K562 (cell line): ENCODE measurements around the gene RSAD1. TPM values are rescaled to one million over a fixed set of nuclear protein-coding genes. Genes with fewer than 3 reads are reported as not detected.

ENCODE experiments used
- ATAC-seq: fragments of 200-7000 bp; cut with Tn5 transposase; 3 replicates; pipeline ENCODE4 v1.9.1; 2020; ENCODE audit warnings: moderate library complexity
- BruUV-seq: library from RNA; stranded (reverse); fragments of 400-500 nt; replicated peaks from 2 replicates; lab custom pipeline; 2021; lab: Mats Ljungman, UMichigan
- CTCF ChIA-PET: fragments of 300-600 bp; formaldehyde crosslinking; extraction: SDS; loops from one replicate; lab custom pipeline; 2021; ENCODE audit warnings: low intra/inter-chr PET ratio; lab: Yijun Ruan, JAX
- POLR2A ChIA-PET: fragments of 300-600, 350-650 bp; sonication (Branson Sonifier 250); formaldehyde crosslinking; extraction: SDS; loops from one replicate; lab custom pipeline; 2021; ENCODE audit warnings: antibody characterized with exemption, inconsistent platforms; lab: Yijun Ruan, JAX
- DNase-seq, 4 experiments: peaks; one replicate each; pipeline versions ENCODE4 v3.0.0 to v3.0.0-alpha.2; 2011 to 2018; ENCODE audit warnings: low spot score in 3 of 4, mixed read lengths in 3 of 4; ENCODE audit errors: extremely low read depth in 1 of 4
- FAIRE-seq: peaks from 2 replicates; lab custom pipeline; 2011; peaks lifted over from hg19 to GRCh38; lab: Jason Lieb, UNC
- H2AFZ ChIP-seq: 2 replicates; pipeline ENCODE4 v1.6.0; 2011; ENCODE audit warnings: low read depth, low read length, control low read depth, inconsistent platforms
- H3K27ac ChIP-seq: fragments of 200-600 bp; 3 replicates; pipeline ENCODE4 v1.8.0; 2011; ENCODE audit warnings: low read depth, mild to moderate bottlenecking, control low read depth, inconsistent platforms, low read length, moderate library complexity, mixed read lengths; ENCODE audit errors: extremely low read depth
- H3K27me3 ChIP-seq, 2 experiments: fragments of 300-600 bp in 1 of 2; 2 replicates in 1 of 2; 3 replicates in 1 of 2; pipeline versions ENCODE4 v1.6.0 to v1.8.0; 2011; ENCODE audit warnings: inconsistent platforms in 2 of 2, low read length in 2 of 2, mild to moderate bottlenecking in 1 of 2, mixed read lengths in 1 of 2, moderate library complexity in 1 of 2; ENCODE audit not compliant: control insufficient read depth in 2 of 2, insufficient read depth in 2 of 2
- H3K36me3 ChIP-seq: fragments of 300-600 bp; 3 replicates; pipeline ENCODE4 v1.8.0; 2011; ENCODE audit warnings: mild to moderate bottlenecking, low read length, inconsistent platforms; ENCODE audit not compliant: control insufficient read depth, insufficient read depth
- H3K4me1 ChIP-seq, 2 experiments: fragments of 200-600 bp in 1 of 2; replicated peaks in 1 of 2; 2 replicates in 1 of 2; 3 replicates in 1 of 2; pipeline versions ENCODE4 v1.5.1 to v1.8.0; 2011; ENCODE audit warnings: inconsistent platforms in 2 of 2, low read length in 2 of 2, mild to moderate bottlenecking in 1 of 2, mixed read lengths in 1 of 2, moderate library complexity in 1 of 2; ENCODE audit not compliant: control insufficient read depth in 2 of 2, insufficient read depth in 2 of 2
- H3K4me2 ChIP-seq: 2 replicates; pipeline ENCODE4 v1.6.1; 2011; ENCODE audit warnings: low read length, control low read depth, inconsistent platforms, mixed read lengths; ENCODE audit not compliant: insufficient read depth
- H3K4me3 ChIP-seq: fragments of 200-600 bp; sonication (generic), shearing (Covaris generic); 2 replicates; pipeline ENCODE4 v1.5.1; 2016; ENCODE audit warnings: control low read depth, inconsistent platforms
- H3K79me2 ChIP-seq: fragments of 200-600 bp; 3 replicates; pipeline ENCODE4 v1.8.0; 2011; ENCODE audit warnings: low read length, inconsistent platforms; ENCODE audit not compliant: control insufficient read depth, insufficient read depth
- H3K9ac ChIP-seq, 2 experiments: 2 replicates each; pipeline versions ENCODE4 v1.6.0 to v1.6.1; 2011; ENCODE audit warnings: low read depth in 2 of 2, low read length in 2 of 2, control low read depth in 1 of 2, inconsistent platforms in 1 of 2, mild to moderate bottlenecking in 1 of 2, mixed read lengths in 1 of 2; ENCODE audit not compliant: insufficient read depth in 1 of 2
- H3K9me1 ChIP-seq: one replicate; pipeline ENCODE4 v1.6.0; 2011; ENCODE audit warnings: inconsistent platforms, mild to moderate bottlenecking, low read length, moderate library complexity; ENCODE audit not compliant: control insufficient read depth, insufficient read depth
- H3K9me3 ChIP-seq: replicated peaks from 2 replicates; pipeline ENCODE4 v1.5.1; 2011; ENCODE audit warnings: low read depth, low read length, inconsistent platforms; ENCODE audit not compliant: control insufficient read depth, insufficient read depth
- H4K20me1 ChIP-seq: replicated peaks from 2 replicates; pipeline ENCODE4 v1.6.1; 2011; ENCODE audit warnings: low read length, inconsistent platforms, mixed read lengths; ENCODE audit not compliant: control insufficient read depth, insufficient read depth
- ATF1 ChIP-seq, 2 experiments: fragments of 450-650 bp in 1 of 2; IDR thresholded peaks; 2 replicates each; pipeline ENCODE4 v1.6.1; 2016; ENCODE audit warnings: missing compliant biosample characterization in 1 of 2, missing genetic modification characterization in 1 of 2
- CEBPB ChIP-seq: fragments of 450-650 bp; IDR thresholded peaks from 2 replicates; pipeline ENCODE4 v1.6.1; 2016; ENCODE audit warnings: missing genetic modification characterization, missing compliant biosample characterization
- CEBPG ChIP-seq, 3 experiments: fragments of 200-800 bp in 1 of 3; sonication (Bioruptor generic) in 1 of 3; sonication (generic) in 1 of 3; formaldehyde crosslinking in 1 of 3; IDR thresholded peaks in 2 of 3; conservative IDR thresholded peaks in 1 of 3; 2 replicates each; pipeline versions ENCODE4 v1.6.1 to v1.8.0; 2016 to 2022; ENCODE audit warnings: missing compliant biosample characterization in 2 of 3, missing genetic modification characterization in 2 of 3, mild to moderate bottlenecking in 1 of 3, missing genetic modification reagents in 1 of 3
- FOSL1 ChIP-seq: fragments of 200-800 bp; sonication (Bioruptor generic); conservative IDR thresholded peaks from 2 replicates; pipeline ENCODE4 v1.6.1; 2016; ENCODE audit warnings: missing genetic modification characterization, missing compliant biosample characterization
- MAZ ChIP-seq, 2 experiments: fragments of 450-650 bp in 1 of 2; sonication (generic) in 1 of 2; formaldehyde crosslinking; IDR thresholded peaks in 1 of 2; conservative IDR thresholded peaks in 1 of 2; 2 replicates each; pipeline versions ENCODE4 v1.4.0 to v1.5.0; 2020; ENCODE audit warnings: mild to moderate bottlenecking in 1 of 2, missing genetic modification reagents in 1 of 2
- MBD2 ChIP-seq: sonication (generic); IDR thresholded peaks from 2 replicates; pipeline ENCODE4 v1.6.1; 2016; ENCODE audit warnings: low read depth, borderline replicate concordance
- PTRF ChIP-seq: fragments of 450-650 bp; IDR thresholded peaks from 2 replicates; pipeline ENCODE4 v1.6.1; 2016; ENCODE audit warnings: mild to moderate bottlenecking, missing genetic modification characterization, missing compliant biosample characterization
- PTTG1 ChIP-seq: fragments of 450-650 bp; IDR thresholded peaks from 2 replicates; pipeline ENCODE4 v1.6.1; 2016; ENCODE audit warnings: low read depth, mild to moderate bottlenecking, missing genetic modification characterization, missing compliant biosample characterization
- RBM15 ChIP-seq: fragments of 200-400 bp; formaldehyde crosslinking; IDR thresholded peaks from 2 replicates; pipeline ENCODE4 v1.6.1; 2018; ENCODE audit warnings: mild to moderate bottlenecking, low read length, moderate library complexity; ENCODE audit not compliant: insufficient read depth
- SIN3A ChIP-seq, 2 experiments: fragments of 150-350 bp in 1 of 2; IDR thresholded peaks; 2 replicates each; pipeline ENCODE4 v1.6.1; 2011 to 2016; ENCODE audit warnings: borderline replicate concordance in 2 of 2, low read depth in 2 of 2, low read length in 2 of 2, mild to moderate bottlenecking in 2 of 2, moderate library complexity in 2 of 2; ENCODE audit not compliant: control insufficient read depth in 1 of 2
- SIX5 ChIP-seq, 2 experiments: IDR thresholded peaks; 2 replicates each; pipeline ENCODE4 v1.6.1; 2011; ENCODE audit warnings: low read length in 2 of 2, borderline replicate concordance in 1 of 2, low read depth in 1 of 2, mild to moderate bottlenecking in 1 of 2, moderate library complexity in 1 of 2; ENCODE audit not compliant: insufficient read depth in 1 of 2
- SMAD3 ChIP-seq: fragments of 450-650 bp; formaldehyde crosslinking; conservative IDR thresholded peaks from 2 replicates; pipeline ENCODE4 v1.4.0; 2020; ENCODE audit warnings: mild to moderate bottlenecking
- SOX6 ChIP-seq: fragments of 450-650 bp; IDR thresholded peaks from 2 replicates; pipeline ENCODE4 v1.6.1; 2014; ENCODE audit warnings: mild to moderate bottlenecking
- TCF7 ChIP-seq: sonication (generic); IDR thresholded peaks from 2 replicates; pipeline ENCODE4 v1.6.1; 2016; ENCODE audit warnings: antibody characterized with exemption, borderline replicate concordance
- ZFP30 ChIP-seq: fragments of 250-450 bp; sonication (Bioruptor Pico); IDR thresholded peaks from 2 replicates; pipeline ENCODE4 v1.8.0; 2022; ENCODE audit warnings: moderate library complexity, mild to moderate bottlenecking, inconsistent platforms, borderline replicate concordance
- ZNF316 ChIP-seq: fragments of 450-650 bp; IDR thresholded peaks from 2 replicates; pipeline ENCODE4 v1.6.1; 2016
- ZNF507 ChIP-seq: conservative IDR thresholded peaks from 2 replicates; pipeline ENCODE4 v1.6.1; 2017; ENCODE audit warnings: missing genetic modification characterization, missing compliant biosample characterization
- ZNF695 ChIP-seq: fragments of 450-650 bp; formaldehyde crosslinking; IDR thresholded peaks from 2 replicates; pipeline ENCODE4 v1.4.0; 2020; ENCODE audit warnings: mild to moderate bottlenecking, moderate library complexity
- WGBS: fragments of 100-300 bp; shearing (Covaris generic); methylation state at CpG from one replicate; pipeline ENCODE4 v1.1.6; 2016; ENCODE audit warnings: low coverage, mixed read lengths; ENCODE audit not compliant: insufficient coverage; ENCODE audit errors: missing lambda C conversion rate; 5-methylcytosine and 5-hydroxymethylcytosine counted together
- in situ Hi-C: fragments of 300-500 bp; cut with MboI; formaldehyde crosslinking; loops from 4 replicates; pipeline ENCODE4 v1.15.0; 2018; ENCODE audit warnings: inconsistent platforms, mixed read lengths
- intact Hi-C: fragments of 100-400 bp; cut with micrococcal nuclease; formaldehyde crosslinking; loops from 2 replicates; pipeline ENCODE4 v1.14.2; 2022
- polyA plus RNA-seq, 8 experiments: library from polyadenylated mRNA; depleted of rRNA in 4 of 8; stranded (reverse) in 5 of 8; unstranded in 3 of 8; fragments of >200 nt; fragmentation: Nextera tagmentation in 2 of 8; fragmentation: Illumina TruSeq in 1 of 8; extraction: Ambion mirVana in 2 of 8; extraction: Trizol in 1 of 8; gene quantifications; 2 replicates each; pipeline versions ENCODE4 v1.2.1 to v1.2.3, GENCODE V29; 2011 to 2014; ENCODE audit warnings: inconsistent platforms in 1 of 8, missing spikeins in 1 of 8
- total RNA-seq, 7 experiments: library from RNA; depleted of rRNA in 6 of 7; stranded (reverse); fragments of >200 nt in 6 of 7; fragmentation: Illumina TruSeq in 2 of 7; extraction: Trizol in 2 of 7; gene quantifications; 2 replicates each; pipeline versions ENCODE4 v1.2.1 to v1.2.3, GENCODE V29; 2011 to 2021; ENCODE audit warnings: low replicate concordance in 1 of 7
- TF ChIP-seq, protein P1 (sequence below): fragments of 450-650 bp; IDR thresholded peaks from 2 replicates; pipeline ENCODE4 v1.6.1; 2018; ENCODE audit warnings: mild to moderate bottlenecking, low read depth; ENCODE audit not compliant: partially characterized antibody

RSAD1 gene
- total and polyA plus RNA-seq, 9 of the 15 experiments (the other 6 are each of a cell fraction or from before 2014, with no cell fraction given) = 4.5 to 42.5 (median 26.8) TPM

DNA sequence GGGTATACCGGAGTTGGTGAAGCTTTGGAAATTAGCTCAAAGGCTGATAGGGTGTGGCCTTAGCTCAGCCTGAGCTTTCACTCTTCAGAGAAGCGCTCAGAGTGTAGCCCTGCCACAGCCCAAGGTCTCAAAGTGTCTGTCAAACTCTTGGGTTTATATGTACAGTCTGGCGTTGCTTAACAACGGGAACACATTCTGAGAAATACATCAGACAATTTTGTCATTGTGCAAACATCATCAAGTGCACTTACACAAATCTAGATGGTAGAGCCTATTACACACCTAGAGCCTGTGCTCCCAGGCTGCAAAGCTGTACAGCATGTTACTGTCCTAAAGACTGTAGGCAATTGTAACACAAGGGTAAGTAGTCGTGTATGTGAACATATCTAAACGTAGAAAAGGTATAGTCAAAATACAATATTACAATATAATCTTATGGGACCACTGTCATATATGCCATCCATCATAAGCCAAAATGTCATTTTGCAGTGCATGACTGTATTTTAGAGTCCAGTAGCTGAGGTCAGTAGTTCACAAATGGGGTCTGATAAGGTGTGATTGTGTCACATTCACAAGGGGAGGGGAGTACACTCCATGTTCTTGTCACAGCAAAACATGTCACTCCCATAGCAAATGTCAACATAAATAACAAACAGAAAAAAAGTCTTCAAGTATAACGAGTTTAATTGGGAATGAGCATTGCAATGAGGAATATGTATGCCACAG, 30.6 kb upstream of the RSAD1 start (continued):
- TF ChIP-seq SIN3A (IDR thresholded peaks at IDR 0.05; ENCODE audit: borderline replicate concordance in 2 of 2, control insufficient read depth in 1 of 2, low read depth in 2 of 2, low read length in 2 of 2) (no peak), ATF1 (CRISPR knock-in tag; IDR thresholded peaks at IDR 0.05) (no peak), ATF1 (tag; IDR thresholded peaks at IDR 0.05) (peak; percentile 22; the same call in 1 of the 2 replicates), CEBPG (CRISPR knock-in tag; IDR thresholded peaks at IDR 0.05) (no peak), CEBPG (tag; conservative IDR thresholded peaks at IDR 0.05 in 1 of 2, IDR thresholded peaks at IDR 0.05 in 1 of 2) (peak in 1 of 2 experiments; percentile 42; a peak in 1 of 4 replicates), FOSL1 (tag) (no peak), CEBPB (tag) (peak; percentile 85), MAZ (CRISPR knock-in tag; conservative IDR thresholded peaks at IDR 0.05 in 1 of 2, IDR thresholded peaks at IDR 0.05 in 1 of 2) (peak in 1 of 2 experiments; percentile 38; a peak in 1 of 4 replicates)
- TF ChIP-seq, all 486 proteins: peak for 12

DNA sequence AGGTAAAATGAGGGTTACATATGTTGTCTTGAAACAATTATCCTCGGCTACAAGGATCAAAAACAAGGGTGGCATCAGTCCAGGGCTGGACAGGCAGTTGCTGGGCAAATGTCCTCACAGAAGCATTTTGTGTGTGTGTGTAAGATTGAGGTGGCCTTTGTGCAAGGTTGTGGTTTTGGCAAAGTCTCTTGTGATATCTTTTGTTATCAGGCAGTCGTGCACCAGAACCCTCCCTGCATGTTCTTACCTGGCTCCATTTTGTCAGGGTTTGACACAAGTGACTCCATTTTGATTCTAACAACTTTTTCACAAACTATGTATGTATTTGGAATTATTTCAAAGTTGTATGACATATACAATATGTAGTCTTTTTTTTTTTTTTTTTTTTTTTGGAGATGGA, 30.0 kb upstream of the RSAD1 start:
- H3K4me2 ChIP-seq = no peak overlapping the region
- H3K9ac ChIP-seq = no peak overlapping the region
- no TSS peak for BruUV-seq
- no peaks in the 10 kb centered on the region for H3K9me3 ChIP-seq
- ChIA-PET CTCF (no interaction called here), POLR2A (interaction anchor here (0.5 kb wide), 1 partner anchor 94 kb away, joined by 4 read pairs; no protein-coding TSS in a partner anchor)
- no peak for FAIRE-seq
- peaks cover 5% of the 10 kb centered on the region; the same call in 1 of the 2 replicates for H4K20me1 ChIP-seq
- 0 out of 5 replicates have a peak, but pooled peaks cover 0 to 4% of the 10 kb centered on the region in 2 experiments for H3K27me3 ChIP-seq
- no peak overlapping the region for H2AFZ ChIP-seq
- H3K27ac ChIP-seq = no peak overlapping the region
- no peaks in the 10 kb centered on the region for H3K36me3 ChIP-seq
- H3K4me3 ChIP-seq = no peak overlapping the region
- peaks cover 10 to 17% of the 10 kb centered on the region in 2 experiments for H3K4me1 ChIP-seq
- no peak for DNase-seq
- in situ Hi-C loops (no loop called here), intact Hi-C loops (no loop called here)
- no peaks in the 10 kb centered on the region for H3K9me1 ChIP-seq
- no peaks in the 10 kb centered on the region for H3K79me2 ChIP-seq
- 10% methylated on average over 2 of the region's 2 CpGs for WGBS
- no peak for ATAC-seq
- TF ChIP-seq, protein P1, sequence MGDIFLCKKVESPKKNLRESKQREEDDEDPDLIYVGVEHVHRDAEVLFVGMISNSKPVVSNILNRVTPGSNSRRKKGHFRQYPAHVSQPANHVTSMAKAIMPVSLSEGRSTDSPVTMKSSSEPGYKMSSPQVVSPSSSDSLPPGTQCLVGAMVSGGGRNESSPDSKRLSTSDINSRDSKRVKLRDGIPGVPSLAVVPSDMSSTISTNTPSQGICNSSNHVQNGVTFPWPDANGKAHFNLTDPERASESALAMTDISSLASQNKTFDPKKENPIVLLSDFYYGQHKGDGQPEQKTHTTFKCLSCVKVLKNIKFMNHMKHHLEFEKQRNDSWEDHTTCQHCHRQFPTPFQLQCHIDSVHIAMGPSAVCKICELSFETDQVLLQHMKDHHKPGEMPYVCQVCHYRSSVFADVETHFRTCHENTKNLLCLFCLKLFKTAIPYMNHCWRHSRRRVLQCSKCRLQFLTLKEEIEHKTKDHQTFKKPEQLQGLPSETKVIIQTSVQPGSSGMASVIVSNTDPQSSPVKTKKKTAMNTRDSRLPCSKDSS = no peak
- TF ChIP-seq PTTG1 (tag) = peak; percentile 84
- TF ChIP-seq SOX6 = no peak
- TF ChIP-seq ZNF507 (tag) = no peak
- TF ChIP-seq ZNF316 = no peak
- no peak for TF ChIP-seq TCF7
- TF ChIP-seq RBM15 = no peak
- peak; percentile 84 for TF ChIP-seq PTRF (tag)
- TF ChIP-seq SMAD3 (CRISPR knock-in tag) = peak; percentile 95
- TF ChIP-seq ZNF695 (CRISPR knock-in tag) = no peak
- no peak for TF ChIP-seq SIX5 (IDR thresholded peaks at IDR 0.05; ENCODE audit: borderline replicate concordance in 1 of 2, insufficient read depth in 1 of 2, low read depth in 1 of 2, low read length in 2 of 2)
- TF ChIP-seq MBD2 = no peak
- no peak for TF ChIP-seq ZFP30 (CRISPR knock-in tag)
